GM12878 (cell line): ENCODE data around the gene MAGI2.

ENCODE experiments used
- CBX5 ChIP-seq: sonication (generic); IDR thresholded peaks from 2 replicates; pipeline ENCODE4 v1.6.1; 2016; ENCODE audit warnings: low read depth, moderate library complexity, mild to moderate bottlenecking, inconsistent platforms
- MYB ChIP-seq: fragments of 150-350 bp; IDR thresholded peaks from 2 replicates; pipeline ENCODE4 v1.6.1; 2014; ENCODE audit warnings: mild to moderate bottlenecking, low read depth, low read length, borderline replicate concordance
- NR2C2 ChIP-seq: IDR thresholded peaks from 2 replicates; pipeline ENCODE4 v1.6.1; 2011; ENCODE audit warnings: borderline replicate concordance, low read depth; ENCODE audit not compliant: control insufficient read depth, insufficient read length
- ZNF274 ChIP-seq: IDR thresholded peaks from one replicate; pipeline ENCODE4 v1.8.0; 2011; ENCODE audit not compliant: insufficient read length, insufficient read depth
- TF ChIP-seq, protein P1 (sequence below), 3 experiments: IDR thresholded peaks in 2 of 3; conservative IDR thresholded peaks in 1 of 3; 2 replicates each; pipeline ENCODE4 v1.5.1; 2011; ENCODE audit warnings: low read depth in 3 of 3, low read length in 3 of 3, mild to moderate bottlenecking in 3 of 3, control low read depth in 2 of 3, moderate library complexity in 2 of 3, inconsistent platforms in 1 of 3, mixed read lengths in 1 of 3; ENCODE audit not compliant: control insufficient read depth in 2 of 3, insufficient read depth in 1 of 3; ENCODE audit errors: extremely low read depth in 1 of 3
- TF ChIP-seq, protein P2 (sequence below): fragments of 450-650 bp; IDR thresholded peaks from 2 replicates; pipeline ENCODE4 v1.6.1; 2018; ENCODE audit warnings: borderline replicate concordance, mild to moderate bottlenecking; ENCODE audit not compliant: partially characterized antibody

DNA sequence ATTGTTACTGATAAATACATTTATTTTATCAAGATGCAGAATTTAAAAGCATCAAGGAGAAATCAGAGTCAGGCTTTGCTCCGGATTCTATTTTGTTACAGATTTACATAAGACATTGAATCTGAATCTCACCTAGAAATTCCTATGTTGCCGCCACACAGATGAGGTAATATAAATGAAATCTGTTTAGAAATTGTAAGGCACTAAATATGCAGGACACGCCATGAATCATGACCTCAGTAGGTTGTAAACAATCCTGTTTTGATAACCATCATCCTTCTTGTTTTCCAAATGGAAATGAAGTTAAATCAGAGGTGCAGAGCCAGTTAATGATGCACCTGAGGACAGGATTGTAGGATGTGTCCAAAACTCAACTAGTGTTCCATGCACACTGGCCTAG, 778.0 kb downstream of the MAGI2 start:
- no peak for TF ChIP-seq ZNF274
- TF ChIP-seq MYB: no peak
- TF ChIP-seq, protein P1, sequence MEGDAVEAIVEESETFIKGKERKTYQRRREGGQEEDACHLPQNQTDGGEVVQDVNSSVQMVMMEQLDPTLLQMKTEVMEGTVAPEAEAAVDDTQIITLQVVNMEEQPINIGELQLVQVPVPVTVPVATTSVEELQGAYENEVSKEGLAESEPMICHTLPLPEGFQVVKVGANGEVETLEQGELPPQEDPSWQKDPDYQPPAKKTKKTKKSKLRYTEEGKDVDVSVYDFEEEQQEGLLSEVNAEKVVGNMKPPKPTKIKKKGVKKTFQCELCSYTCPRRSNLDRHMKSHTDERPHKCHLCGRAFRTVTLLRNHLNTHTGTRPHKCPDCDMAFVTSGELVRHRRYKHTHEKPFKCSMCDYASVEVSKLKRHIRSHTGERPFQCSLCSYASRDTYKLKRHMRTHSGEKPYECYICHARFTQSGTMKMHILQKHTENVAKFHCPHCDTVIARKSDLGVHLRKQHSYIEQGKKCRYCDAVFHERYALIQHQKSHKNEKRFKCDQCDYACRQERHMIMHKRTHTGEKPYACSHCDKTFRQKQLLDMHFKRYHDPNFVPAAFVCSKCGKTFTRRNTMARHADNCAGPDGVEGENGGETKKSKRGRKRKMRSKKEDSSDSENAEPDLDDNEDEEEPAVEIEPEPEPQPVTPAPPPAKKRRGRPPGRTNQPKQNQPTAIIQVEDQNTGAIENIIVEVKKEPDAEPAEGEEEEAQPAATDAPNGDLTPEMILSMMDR (IDR thresholded peaks at IDR 0.05 in 2 of 3, conservative IDR thresholded peaks at IDR 0.05 in 1 of 3; ENCODE audit: control insufficient read depth in 2 of 3, extremely low read depth in 1 of 3, insufficient read depth in 1 of 3, low read depth in 3 of 3, low read length in 3 of 3): no peak
- TF ChIP-seq, protein P2, sequence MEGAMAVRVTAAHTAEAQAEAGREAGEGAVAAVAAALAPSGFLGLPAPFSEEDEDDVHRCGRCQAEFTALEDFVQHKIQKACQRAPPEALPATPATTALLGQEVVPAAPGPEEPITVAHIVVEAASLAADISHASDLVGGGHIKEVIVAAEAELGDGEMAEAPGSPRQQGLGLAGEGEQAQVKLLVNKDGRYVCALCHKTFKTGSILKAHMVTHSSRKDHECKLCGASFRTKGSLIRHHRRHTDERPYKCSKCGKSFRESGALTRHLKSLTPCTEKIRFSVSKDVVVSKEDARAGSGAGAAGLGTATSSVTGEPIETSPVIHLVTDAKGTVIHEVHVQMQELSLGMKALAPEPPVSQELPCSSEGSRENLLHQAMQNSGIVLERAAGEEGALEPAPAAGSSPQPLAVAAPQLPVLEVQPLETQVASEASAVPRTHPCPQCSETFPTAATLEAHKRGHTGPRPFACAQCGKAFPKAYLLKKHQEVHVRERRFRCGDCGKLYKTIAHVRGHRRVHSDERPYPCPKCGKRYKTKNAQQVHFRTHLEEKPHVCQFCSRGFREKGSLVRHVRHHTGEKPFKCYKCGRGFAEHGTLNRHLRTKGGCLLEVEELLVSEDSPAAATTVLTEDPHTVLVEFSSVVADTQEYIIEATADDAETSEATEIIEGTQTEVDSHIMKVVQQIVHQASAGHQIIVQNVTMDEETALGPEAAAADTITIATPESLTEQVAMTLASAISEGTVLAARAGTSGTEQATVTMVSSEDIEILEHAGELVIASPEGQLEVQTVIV: no peak
- no peak for TF ChIP-seq CBX5
- no peak for TF ChIP-seq NR2C2
